HCEC 1CT (cell line): Measurements from ENCODE around the gene PACC1.

Experiments used
- DNase-seq: peaks from one replicate; pipeline ENCODE4 v3.0.0-alpha.2; 2017

The PACC1 gene

DNA sequence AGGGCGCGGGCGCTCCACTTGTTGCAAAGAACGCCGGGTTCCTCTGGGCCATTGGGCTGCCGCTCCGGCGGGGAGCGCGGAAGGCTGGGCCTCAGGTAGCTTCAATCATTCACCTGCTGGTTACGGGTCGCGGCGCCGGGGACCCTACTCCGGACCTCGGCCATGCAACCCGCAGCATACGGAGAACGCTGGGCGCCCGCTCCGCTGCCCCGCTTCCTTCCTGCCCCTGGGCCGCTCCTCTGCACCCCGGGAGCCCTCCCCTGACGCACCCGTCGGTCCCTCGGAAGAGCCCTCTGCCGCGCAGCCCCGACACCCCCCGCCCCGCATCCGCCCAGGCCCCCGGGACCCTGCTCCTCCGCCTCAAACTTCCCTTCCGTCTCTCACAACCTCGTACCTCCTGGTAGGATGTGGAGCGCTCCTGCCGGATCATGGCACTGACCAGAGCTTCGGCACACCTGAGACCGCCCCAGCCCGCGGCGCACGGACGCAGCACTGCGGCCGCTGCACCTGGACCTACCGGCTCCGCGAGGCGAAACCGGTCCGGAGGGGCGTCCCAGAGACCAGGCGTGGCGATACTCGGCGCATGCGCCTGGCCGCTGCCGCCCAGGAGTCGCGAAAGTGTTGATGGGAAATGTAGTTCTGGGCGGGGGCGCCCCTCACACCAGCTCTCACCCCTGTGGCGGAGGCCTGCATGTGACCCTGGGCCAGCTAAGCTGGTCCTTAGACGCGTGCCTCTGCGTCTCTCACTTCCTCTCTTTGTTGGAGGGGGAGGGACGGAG is at the start of gene PACC1:
Gene PACC1 (minus strand): TSS at position 559 of the 779 bp plus-strand sequence. CDS start 129 bp downstream, at position 430.
- peak; percentile 77 for DNase-seq

GRCh38 chr1:212463565-212464285 is 49.0 kb upstream of the PACC1 start:
- no peak for DNase-seq

GRCh38 chr1:212461916-212462660 is 47.4 kb upstream of the PACC1 start:
- DNase-seq: no peak

GRCh38 chr1:212460376-212460775 is 45.7 kb upstream of the PACC1 start:
- DNase-seq: no peak

DNA sequence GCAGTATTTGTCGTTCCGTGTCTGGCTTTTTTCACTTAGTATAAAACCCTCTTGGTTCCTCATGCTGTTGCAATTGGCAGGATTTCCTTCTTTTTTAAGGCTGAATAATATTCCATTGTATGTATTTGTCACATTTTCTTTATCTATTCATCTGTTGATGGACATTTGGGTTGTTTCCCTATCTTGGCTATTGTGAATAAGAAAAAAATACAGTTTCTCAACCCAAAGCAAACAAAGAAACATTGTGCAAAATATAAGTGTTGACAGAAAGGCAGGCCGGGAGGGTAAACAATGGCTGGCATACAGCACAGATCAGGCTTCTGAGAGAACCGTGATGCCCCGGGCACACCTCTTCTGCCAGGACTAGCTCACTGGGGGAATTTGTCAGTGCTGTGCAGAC is 45.0 kb upstream of the PACC1 start:
- DNase-seq: no peak

- no peak for DNase-seq
Measured at GRCh38 chr1:212458817-212459216, 44.1 kb upstream of the PACC1 start.

DNA sequence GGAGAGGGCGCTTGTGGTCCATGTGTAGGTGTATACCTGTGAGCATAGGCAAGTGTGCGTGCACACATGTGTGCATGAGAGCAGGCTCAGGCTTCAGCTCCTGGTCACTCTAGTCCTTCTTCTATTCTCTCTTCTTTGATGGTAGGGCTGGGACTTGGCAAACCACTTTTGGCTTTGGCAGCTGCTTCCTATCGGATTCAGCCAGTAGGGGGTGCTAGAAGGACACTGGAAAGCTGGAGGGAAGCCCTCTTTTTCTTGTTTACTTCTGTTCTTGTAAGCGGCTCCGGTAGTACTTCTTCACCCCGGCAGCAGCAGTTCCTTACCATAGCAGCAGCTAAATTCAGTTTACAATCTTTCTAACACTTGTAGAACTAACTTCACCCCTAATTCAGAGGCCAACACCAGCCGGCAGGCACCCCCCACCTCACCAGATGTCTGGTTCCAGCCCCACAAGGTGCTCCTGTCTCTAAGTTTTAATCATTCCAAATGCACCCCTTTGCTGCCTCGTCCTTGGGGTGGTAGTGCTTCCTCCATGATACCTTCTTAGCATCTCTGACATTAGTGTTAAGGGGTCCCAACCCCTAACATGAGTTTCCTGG is 43.2 kb upstream of the PACC1 start:
- peak; percentile 48 for DNase-seq

- DNase-seq: peak; percentile 65
Measured at GRCh38 chr1:212455803-212456528, 41.3 kb upstream of the PACC1 start.

DNA sequence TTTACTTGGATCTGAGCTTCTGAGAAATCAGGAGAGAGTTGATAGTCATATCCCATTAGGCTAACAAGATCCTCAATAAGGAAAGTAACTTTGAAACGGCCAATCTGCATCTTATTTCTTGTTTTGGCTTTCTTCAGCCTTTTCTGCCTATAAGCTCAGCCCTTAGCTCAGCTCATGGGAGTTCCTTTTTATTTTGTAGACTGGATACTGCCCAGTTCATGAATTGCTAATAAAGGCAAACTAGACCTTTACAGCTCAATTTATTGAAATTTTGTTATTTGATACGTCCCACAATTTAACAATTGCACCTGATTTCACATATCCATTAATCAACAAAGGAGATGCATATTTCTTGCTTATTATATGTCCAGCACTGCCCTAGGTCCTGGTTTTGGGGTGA is 40.7 kb upstream of the PACC1 start:
- no peak for DNase-seq

DNA sequence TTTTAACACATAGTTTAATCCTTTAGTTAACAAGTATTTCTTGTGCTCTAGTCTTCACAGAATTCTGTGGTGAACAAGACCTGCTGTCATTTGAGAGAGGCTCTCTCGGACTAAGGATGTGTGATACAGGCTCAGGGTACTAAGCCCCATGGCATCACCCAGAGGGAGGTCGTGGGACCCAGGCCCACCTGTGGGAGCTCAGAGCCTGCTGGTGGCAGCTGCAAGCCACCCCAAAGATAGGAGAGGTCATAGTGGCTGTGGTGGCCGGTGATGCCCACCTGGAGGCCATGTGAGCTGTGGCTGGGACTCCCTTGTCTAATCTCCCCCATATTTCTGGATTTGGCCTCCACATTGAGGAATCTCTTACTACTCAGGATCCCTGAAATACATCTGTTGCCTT is 40.1 kb upstream of the PACC1 start:
- DNase-seq: no peak

DNA sequence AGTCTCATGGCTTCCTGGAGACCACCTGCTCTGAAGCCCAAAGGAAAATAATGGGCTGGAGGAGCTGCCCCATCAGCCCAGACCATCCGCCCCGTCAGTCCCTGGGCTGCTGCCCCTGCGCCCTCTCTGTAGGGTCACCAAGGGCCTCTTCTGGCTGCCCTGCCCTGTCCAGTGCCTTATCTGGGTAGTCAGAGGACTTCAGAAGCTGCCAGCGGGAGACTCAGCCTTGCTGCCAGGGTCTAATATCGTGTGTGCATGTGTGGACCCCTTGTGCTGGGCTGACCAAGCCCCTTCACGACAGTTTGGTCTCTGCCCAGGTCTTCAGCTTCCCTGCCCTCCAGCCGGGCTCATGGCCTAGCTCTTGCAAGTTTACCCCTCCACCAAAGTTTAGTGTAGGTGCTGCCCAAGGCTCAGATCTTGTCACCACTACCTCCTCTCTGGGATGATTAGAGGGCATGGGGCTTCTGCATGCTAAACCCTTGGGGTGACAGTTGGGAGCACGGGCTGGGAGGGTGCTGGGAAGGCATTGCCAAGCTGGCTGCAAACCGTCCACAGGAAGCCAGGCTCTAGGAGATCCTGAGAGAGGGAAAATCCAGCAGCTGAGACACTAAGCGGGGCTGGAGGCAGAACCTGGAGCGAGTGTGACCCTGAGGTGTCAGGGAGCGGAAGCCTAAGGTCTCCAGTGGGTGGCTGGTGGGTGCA is 38.6 kb upstream of the PACC1 start:
- no peak for DNase-seq

- no peak for DNase-seq
Measured at GRCh38 chr1:212452323-212453155, 37.9 kb upstream of the PACC1 start.

DNA sequence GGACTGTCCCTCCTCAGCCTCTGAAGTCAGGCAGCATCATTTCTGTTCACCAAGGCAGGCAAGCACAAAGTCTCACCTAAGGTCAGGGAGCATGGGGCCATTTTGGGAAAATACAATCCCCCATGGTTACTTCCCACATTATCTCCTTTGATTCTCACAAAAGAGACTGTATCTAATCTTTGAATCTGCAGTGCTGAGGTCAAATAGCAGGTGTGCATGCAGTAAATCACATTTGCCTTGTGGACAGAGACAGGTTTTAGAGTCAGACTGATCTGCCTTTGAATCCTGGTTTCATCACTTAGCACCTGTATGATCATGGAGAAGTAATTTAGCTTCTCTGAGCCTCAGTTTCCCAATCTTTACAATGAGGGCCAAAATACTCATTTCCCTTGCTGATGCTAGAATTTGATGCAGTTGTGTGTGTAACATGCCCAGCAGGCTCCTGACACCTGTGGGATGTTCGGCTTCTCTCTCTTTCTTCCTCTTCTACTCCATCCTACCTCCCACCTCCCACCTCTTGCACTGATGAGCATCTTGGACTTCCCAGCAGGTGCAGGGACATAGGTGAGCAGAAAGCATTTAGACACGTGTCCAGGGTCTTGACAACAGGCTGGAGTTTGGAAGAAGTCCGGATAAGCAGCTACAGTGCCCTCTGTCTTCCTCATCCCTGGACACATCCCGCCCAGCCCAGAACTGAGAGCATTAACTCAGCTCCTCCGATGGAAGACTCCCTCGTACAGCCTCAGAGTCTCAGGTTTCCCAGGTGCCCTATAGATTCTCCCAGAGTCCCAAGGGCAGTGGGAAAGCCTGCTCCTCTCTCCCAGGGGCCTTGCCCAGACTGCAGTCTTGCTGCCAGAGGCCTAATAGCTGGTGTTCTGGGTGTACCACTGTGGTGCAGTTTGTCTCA is 37.0 kb upstream of the PACC1 start:
- DNase-seq: no peak

DNA sequence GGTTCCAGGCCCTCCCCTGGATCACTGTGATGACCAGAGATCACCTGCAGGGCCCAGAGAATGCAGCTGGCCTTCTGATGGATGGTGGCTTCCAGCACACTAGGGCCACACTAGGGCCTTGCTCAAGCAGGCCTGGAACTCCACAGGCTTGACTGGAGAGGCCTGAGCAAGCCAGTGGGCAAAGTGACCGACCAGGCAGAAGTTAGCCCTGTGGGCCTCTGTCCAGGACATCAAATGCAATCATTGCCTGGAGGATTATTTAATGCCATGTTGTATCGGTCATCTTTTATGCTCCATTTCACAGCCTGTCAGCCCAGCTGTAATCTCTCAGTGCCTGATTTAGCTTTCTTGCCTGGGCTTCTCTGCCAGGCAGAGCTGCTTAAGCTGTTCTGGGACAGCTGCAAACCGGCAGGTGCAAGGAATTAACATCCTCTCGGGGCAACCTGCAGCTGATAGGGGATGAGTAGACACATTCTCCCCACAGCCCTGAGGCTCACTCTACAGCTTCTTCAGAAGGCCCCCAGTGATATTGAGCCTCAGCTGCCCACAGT is 35.7 kb upstream of the PACC1 start:
- no peak for DNase-seq

GRCh38 chr1:212447478-212447877 is 32.8 kb upstream of the PACC1 start:
- DNase-seq: no peak

DNA sequence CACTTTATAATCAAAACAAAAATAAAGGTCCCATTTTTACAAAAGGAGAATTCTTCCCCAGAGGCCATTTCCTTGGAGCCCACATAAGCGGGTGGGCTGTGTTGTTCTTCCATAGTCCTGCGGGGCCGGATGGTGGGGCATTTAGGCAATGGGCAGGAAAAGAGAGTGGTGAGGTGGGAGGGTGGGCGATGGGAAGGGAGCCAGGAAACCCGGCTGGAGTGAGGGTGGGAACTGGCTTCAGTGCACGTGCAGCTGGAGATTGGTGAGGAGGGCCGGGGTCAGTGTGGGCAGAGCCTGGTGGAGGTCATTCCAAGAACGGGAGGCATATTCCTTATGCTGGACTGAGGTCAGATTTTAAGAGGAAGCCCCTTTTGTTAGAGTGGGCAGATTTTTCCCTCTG is 31.6 kb upstream of the PACC1 start:
- DNase-seq: no peak

GRCh38 chr1:212442408-212442807 is 27.7 kb upstream of the PACC1 start:
- no peak for DNase-seq

- no peak for DNase-seq
Measured at GRCh38 chr1:212440419-212440818, 25.7 kb upstream of the PACC1 start.

GRCh38 chr1:212438831-212439237 is 24.1 kb upstream of the PACC1 start:
- no peak for DNase-seq
